Activated CD8-positive, alpha-beta T cell treated with anti-CD3 and anti-CD28 coated beads, Interleukin-2, amount 10 ng/mL, durations not matched to agents 7 days and 5 days (primary cell): Measurements from ENCODE around the gene GABBR1. TPM values are rescaled to one million over a fixed set of nuclear protein-coding genes. Genes with fewer than 3 reads are reported as not detected.

Source experiments
- ATAC-seq: fragments of 150-1000 bp; cut with Tn5 transposase; one replicate; pipeline ENCODE4 v1.10.0; 2021; ENCODE audit warnings: moderate library complexity
- CTCF ChIA-PET: fragments of 350-600 bp; sonication (Branson Sonifier 250); formaldehyde crosslinking; loops from one replicate; lab custom pipeline; 2021; ENCODE audit warnings: antibody characterized with exemption; lab: Charles Lee
- POLR2A ChIA-PET: fragments of 350-600 bp; sonication (Branson Sonifier 250); formaldehyde crosslinking; loops from one replicate; lab custom pipeline; 2021; ENCODE audit warnings: antibody characterized with exemption; lab: Charles Lee
- DNase-seq: peaks from one replicate; pipeline ENCODE4 v3.0.0-alpha.2; 2020
- H3K27ac Mint-ChIP-seq: one replicate; pipeline ENCODE4 v1.8.0; 2021; ENCODE audit warnings: mild to moderate bottlenecking, mixed read lengths
- H3K27me3 Mint-ChIP-seq: one replicate; pipeline ENCODE4 v1.8.0; 2021; ENCODE audit warnings: low read depth, mixed read lengths
- H3K36me3 Mint-ChIP-seq: one replicate; pipeline ENCODE4 v1.8.0; 2021; ENCODE audit warnings: low read depth, mixed read lengths
- H3K4me1 Mint-ChIP-seq: one replicate; pipeline ENCODE4 v1.8.0; 2021; ENCODE audit warnings: low read depth, mixed read lengths
- H3K4me3 Mint-ChIP-seq: one replicate; pipeline ENCODE4 v1.8.0; 2021; ENCODE audit warnings: mild to moderate bottlenecking, mixed read lengths
- H3K9me3 Mint-ChIP-seq: one replicate; pipeline ENCODE4 v1.8.0; 2022; ENCODE audit warnings: mixed read lengths; ENCODE audit not compliant: insufficient read depth
- total RNA-seq, 2 experiments: library from RNA; stranded (reverse); gene quantifications; one replicate each; pipeline ENCODE4 v1.2.3, GENCODE V29; 2021

The GABBR1 gene
- total RNA-seq, 2 experiments from 2014 or later = 3.2 to 3.7 TPM

DNA sequence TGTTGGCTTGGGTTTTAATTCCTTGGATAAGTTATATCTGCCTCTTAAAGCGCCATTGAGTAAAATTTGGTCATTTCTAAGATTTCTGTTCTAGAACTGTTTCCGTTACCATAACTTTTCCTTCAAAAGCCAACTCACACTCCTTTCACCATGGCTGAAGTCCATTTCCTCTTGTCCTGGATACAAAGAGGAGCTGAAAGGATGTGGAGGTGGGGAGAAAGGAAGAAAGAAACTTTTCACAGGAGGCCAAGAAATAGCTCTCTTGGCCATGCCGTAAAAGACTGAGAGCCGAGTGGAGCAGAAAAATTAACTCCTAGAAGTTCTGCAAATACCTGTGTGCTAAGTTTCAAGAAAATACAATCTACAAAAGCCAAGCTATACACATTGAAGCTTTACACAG is 21.6 kb downstream of the GABBR1 start:
- H3K4me3 Mint-ChIP-seq = no peak overlapping the region
- DNase-seq = no peak
- no peak for ATAC-seq
- H3K9me3 Mint-ChIP-seq = no peaks in the 10 kb centered on the region
- H3K4me1 Mint-ChIP-seq = no peaks in the 10 kb centered on the region
- no peaks in the 10 kb centered on the region for H3K27me3 Mint-ChIP-seq
- no peak overlapping the region for H3K27ac Mint-ChIP-seq
- ChIA-PET CTCF (no interaction called here), POLR2A (interaction anchor here (0.6 kb wide), 2 partner anchors 862 to 1537 kb away, joined by 3 read pairs; no protein-coding TSS in a partner anchor)
- H3K36me3 Mint-ChIP-seq = no peaks in the 10 kb centered on the region

DNA sequence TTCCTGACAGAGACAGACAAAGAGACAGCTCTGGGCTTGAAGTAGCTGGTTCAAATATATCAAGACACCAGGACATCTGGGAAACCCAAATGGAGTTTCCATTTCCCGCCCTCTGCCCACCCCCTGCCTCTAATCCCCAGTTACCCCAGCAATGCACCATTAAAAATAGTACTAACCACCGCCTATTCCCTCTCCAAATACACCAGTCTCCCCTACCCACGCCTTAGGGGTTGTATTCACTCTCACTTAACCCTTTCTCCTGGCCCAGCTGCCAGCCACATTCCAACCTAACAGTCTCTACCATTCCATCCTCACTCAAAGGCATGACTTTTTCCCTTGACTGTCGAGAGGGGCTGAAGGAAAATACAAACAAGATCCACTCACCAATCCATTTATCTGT is 22.4 kb downstream of the GABBR1 start:
- no peak overlapping the region for H3K27ac Mint-ChIP-seq
- ATAC-seq (no peak), DNase-seq (no peak)
- H3K4me3 Mint-ChIP-seq = no peak overlapping the region
- no peaks in the 10 kb centered on the region for H3K9me3 Mint-ChIP-seq
- H3K4me1 Mint-ChIP-seq = no peaks in the 10 kb centered on the region
- H3K27me3 Mint-ChIP-seq = no peaks in the 10 kb centered on the region
- no peaks in the 10 kb centered on the region for H3K36me3 Mint-ChIP-seq
- ChIA-PET POLR2A (no interaction called here), CTCF (no interaction called here)

DNA sequence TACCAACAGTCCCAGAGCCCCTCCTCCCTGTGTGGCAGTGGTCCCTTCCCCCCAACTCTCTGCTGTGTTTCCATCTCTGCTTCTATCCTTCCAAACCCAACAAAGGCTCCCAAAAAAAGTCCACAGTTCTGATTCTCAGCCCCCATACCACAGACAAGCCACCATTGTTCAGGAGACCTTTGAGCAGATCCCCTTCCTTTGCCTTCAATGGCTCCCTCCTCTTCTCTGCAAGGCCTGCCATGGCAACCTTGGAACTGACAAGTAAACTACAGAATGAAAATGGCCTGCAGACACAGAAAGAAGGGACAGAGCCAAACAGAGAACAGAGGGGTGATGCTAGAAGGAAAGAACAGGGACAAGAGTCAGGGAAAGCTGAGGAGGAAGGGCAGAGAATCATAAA is 24.9 kb downstream of the GABBR1 start:
- ATAC-seq = no peak
- H3K4me3 Mint-ChIP-seq = no peak overlapping the region
- no peaks in the 10 kb centered on the region for H3K9me3 Mint-ChIP-seq
- DNase-seq = no peak
- H3K36me3 Mint-ChIP-seq = no peaks in the 10 kb centered on the region
- CTCF ChIA-PET = no interaction called here
- H3K27me3 Mint-ChIP-seq = no peaks in the 10 kb centered on the region
- POLR2A ChIA-PET = no interaction called here
- no peaks in the 10 kb centered on the region for H3K4me1 Mint-ChIP-seq
- no peak overlapping the region for H3K27ac Mint-ChIP-seq

DNA sequence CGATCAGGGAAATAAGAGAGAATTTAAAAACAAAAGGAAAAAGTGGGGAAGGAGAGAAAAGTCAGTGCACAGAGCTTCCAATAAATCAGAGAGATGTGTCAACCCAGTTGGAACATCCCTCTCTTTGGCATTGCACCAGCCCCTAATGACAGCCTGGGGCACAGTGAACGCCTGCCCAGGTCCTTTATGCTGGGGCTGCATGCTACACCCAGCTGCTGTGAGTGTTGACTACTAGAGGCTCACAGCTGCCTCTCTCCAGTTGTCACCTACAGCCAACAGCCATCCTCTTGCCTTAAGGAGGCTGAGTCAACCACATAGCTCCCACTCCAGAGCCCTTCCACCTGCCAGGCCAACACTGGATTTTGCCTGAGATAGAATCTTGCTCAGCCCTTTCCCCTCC is 29.1 kb downstream of the GABBR1 start:
- Mint-ChIP-seq H3K4me1 (no peaks in the 10 kb centered on the region), H3K4me3 (no peak overlapping the region), H3K27ac (no peak overlapping the region), H3K9me3 (no peaks in the 10 kb centered on the region), H3K27me3 (peaks cover 3% of the 10 kb centered on the region), H3K36me3 (no peaks in the 10 kb centered on the region)
- ChIA-PET CTCF (no interaction called here), POLR2A (no interaction called here)
- ATAC-seq (no peak), DNase-seq (no peak)

DNA sequence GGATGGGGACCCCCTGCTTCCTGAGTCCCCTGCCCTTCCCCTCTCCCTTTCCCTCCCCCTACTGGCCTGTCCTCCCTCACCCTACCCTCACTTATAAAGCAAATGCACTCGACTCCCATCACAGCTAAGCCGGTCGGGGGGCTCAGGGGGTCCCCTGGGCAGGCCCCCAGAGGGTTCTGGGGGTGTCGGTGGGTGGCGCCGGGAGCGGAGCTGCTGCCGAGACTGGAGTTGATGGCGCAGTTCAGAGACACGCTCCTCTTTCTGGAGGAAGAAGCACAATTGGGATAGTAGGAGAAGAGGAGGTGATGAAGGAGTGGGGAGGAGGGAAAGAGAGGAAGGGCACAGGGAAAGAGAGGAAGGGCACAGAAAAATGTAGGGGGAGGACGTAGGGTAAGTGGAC is 29.5 kb downstream of the GABBR1 start:
- ATAC-seq (no peak), DNase-seq (no peak)
- Mint-ChIP-seq H3K36me3 (no peaks in the 10 kb centered on the region), H3K27me3 (peaks cover 3% of the 10 kb centered on the region), H3K9me3 (no peaks in the 10 kb centered on the region), H3K4me1 (no peaks in the 10 kb centered on the region), H3K4me3 (no peak overlapping the region), H3K27ac (no peak overlapping the region)
- CTCF ChIA-PET = no interaction called here
- POLR2A ChIA-PET = interaction anchor here (0.5 kb wide), 1 partner anchor 22 kb away, joined by 3 read pairs; no protein-coding TSS in a partner anchor

DNA sequence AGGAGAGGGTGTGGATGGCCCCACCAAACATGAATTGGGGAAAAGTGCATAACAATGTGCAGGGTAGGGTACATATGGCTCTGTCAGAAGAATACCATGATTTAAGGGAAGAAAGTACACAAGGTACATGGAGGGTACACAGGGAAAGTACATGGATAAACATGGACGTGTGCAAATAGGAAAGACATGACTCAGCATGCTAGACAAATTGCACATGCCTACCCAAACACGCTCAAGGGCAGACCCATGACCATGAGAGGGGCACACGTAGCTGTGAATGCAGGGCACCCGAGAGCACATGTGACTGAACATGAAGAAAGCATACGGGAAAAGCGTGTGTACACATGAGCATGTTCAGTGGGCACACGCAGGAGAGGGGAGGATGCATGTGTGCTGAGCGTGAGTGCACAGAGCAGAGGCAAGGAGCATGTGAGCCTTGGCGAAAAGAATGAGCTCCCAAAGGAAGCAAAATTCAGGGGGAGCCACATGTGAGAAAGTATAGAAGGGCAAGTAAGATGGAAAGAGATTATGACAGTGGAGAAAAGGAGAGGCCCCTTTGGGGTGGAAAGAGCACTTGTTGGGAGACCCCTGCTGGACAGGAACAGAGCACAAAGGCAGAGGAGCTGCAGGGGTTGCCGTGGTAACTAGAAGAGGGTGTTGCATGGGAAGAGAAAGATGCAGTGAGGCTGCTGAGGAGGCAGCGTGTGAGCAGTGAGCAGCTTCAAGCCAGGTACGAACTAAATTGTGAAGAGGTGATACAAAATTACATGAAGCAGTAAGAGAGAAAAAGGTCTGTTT is 30.2 kb downstream of the GABBR1 start:
- Mint-ChIP-seq H3K9me3 (no peaks in the 10 kb centered on the region), H3K4me1 (no peaks in the 10 kb centered on the region), H3K4me3 (no peak overlapping the region), H3K27me3 (peaks cover 3% of the 10 kb centered on the region), H3K27ac (no peak overlapping the region), H3K36me3 (no peaks in the 10 kb centered on the region)
- ATAC-seq = peak; percentile 27
- POLR2A ChIA-PET = interaction anchor here (0.5 kb wide), 1 partner anchor 23 kb away, joined by 3 read pairs; no protein-coding TSS in a partner anchor
- DNase-seq = no peak
- CTCF ChIA-PET = no interaction called here

DNA sequence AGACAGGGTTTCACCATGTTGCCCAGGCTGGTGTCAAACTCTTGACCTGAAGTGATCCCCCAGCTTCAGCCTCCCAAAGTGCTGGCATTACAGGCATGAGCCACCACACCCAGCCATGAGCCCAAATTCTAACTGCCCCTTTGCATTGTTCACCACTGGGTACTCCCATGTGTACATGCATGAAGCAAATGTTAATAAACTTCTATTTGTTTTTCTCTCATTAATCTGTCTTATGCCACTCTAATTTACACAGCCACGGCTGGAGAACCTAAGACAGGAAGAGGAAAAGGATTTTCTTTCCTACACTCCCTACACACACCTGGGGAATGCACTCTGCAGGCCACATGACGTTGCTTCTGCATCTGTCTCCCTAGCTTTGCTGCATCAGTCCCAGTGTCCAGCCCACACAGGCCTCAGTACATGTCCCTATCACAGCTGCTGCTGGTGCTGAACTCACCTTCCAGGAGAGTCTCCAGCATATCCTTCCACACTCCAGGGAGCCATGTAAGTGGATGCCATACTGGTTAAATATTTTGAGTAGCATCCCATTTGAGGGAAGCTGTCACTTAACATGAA is 34.7 kb downstream of the GABBR1 start:
- CTCF ChIA-PET = interaction anchor here (0.8 to 1.8 kb wide), 2 partner anchors 52 to 55 kb away, joined by 3 to 7 read pairs; no protein-coding TSS in a partner anchor
- Mint-ChIP-seq H3K27ac (no peak overlapping the region), H3K4me3 (no peak overlapping the region)

DNA sequence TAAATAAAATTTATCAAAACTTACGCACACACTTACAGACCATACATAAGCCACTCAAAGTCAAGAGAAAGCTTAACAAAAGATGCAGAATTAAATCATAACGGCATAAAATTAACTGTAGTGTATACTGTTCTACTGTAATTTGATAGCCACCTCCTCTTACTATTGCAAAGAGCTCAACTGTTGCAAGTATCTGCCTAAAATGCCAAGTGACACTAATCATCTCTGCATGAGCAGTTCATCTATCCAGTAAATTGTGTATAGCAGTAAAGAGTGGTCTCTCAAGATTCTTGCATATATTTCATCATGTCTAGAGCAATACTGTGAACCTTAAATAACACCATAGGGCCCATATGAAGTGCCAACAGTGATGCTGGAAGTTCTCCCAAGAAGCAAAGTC is 35.8 kb downstream of the GABBR1 start:
- no peak for ATAC-seq
- no peak for DNase-seq
- Mint-ChIP-seq H3K36me3 (no peaks in the 10 kb centered on the region), H3K9me3 (no peaks in the 10 kb centered on the region), H3K4me3 (no peak overlapping the region), H3K4me1 (no peaks in the 10 kb centered on the region), H3K27ac (no peak overlapping the region), H3K27me3 (peaks cover 22% of the 10 kb centered on the region)
- POLR2A ChIA-PET = interaction anchor here (0.7 kb wide), 1 partner anchor 57 kb away, joined by 4 read pairs; no protein-coding TSS in a partner anchor
- CTCF ChIA-PET = interaction anchor here (1.8 kb wide), 1 partner anchor 56 kb away, joined by 7 read pairs; no protein-coding TSS in a partner anchor

More for the DNA sequence above, 34.7 kb downstream of the GABBR1 start:
- ATAC-seq (no peak), DNase-seq (no peak)
- no peaks in the 10 kb centered on the region for H3K36me3 Mint-ChIP-seq
- no peaks in the 10 kb centered on the region for H3K9me3 Mint-ChIP-seq
- H3K27me3 Mint-ChIP-seq = peaks cover 20% of the 10 kb centered on the region
- H3K4me1 Mint-ChIP-seq = no peaks in the 10 kb centered on the region
- POLR2A ChIA-PET = no interaction called here

DNA sequence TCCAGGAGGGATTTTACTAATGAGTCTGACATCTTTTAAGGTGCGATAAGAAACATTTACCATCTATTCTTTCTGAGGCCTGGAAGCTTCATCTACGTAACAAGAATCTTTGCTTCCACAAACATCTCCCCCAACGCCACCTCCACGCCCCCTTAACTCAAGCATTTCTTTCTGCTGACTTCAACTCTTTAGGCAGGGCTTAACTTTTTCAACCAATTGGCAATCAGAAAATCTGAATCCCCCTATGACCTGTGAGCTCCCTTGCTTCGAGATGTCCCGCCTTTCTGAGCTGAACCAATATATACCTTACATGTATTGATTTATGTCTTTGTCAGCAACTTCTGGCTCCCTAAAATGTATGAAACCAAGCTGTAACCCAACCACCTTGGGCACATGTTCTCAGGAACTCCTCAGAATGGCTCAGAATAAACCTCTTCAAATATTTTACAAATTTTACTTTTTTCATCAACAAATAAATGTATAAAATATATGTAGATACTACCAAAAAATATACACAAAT is 36.5 kb downstream of the GABBR1 start:
- no peak for ATAC-seq
- POLR2A ChIA-PET = no interaction called here
- Mint-ChIP-seq H3K4me3 (no peak overlapping the region), H3K27ac (no peak overlapping the region), H3K9me3 (no peaks in the 10 kb centered on the region), H3K27me3 (peaks cover 22% of the 10 kb centered on the region), H3K36me3 (no peaks in the 10 kb centered on the region), H3K4me1 (no peaks in the 10 kb centered on the region)
- DNase-seq = no peak
- CTCF ChIA-PET = no interaction called here

DNA sequence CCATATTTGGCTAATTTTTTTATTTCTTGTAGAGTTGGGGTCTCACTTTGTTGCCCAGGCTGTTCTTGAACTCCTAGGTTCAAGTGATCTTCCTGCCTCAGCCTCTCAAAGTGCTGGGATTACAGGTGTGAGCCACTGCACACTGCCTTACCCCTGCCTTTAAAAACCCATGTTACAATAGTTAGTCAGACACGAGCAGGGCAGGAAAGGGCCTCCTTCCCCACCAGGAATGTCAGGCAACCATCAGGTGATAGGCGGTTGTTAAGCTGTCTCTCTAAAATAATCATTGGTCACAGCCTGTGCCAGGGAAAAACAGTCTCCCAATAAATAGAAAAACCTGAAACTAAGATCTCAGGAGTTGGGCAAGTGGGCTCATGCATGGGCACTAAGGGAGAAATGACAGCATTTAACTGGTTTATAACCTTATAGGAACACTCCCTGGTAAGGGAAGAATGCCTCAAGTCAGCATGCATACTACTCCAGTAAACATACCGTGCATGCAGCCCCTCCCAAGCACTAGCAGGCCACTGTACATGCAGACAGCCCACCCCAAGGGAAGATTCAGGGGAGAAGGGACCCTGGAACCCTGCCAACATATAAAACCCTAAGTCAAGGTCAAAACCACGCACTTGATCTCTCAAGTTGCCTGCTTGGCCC is 39.7 kb downstream of the GABBR1 start:
- H3K4me1 Mint-ChIP-seq = no peaks in the 10 kb centered on the region
- POLR2A ChIA-PET = no interaction called here
- CTCF ChIA-PET = no interaction called here
- peaks cover 24% of the 10 kb centered on the region for H3K27me3 Mint-ChIP-seq
- DNase-seq (no peak), ATAC-seq (no peak)
- H3K4me3 Mint-ChIP-seq = no peak overlapping the region
- no peak overlapping the region for H3K27ac Mint-ChIP-seq
- no peaks in the 10 kb centered on the region for H3K9me3 Mint-ChIP-seq
- no peaks in the 10 kb centered on the region for H3K36me3 Mint-ChIP-seq

DNA sequence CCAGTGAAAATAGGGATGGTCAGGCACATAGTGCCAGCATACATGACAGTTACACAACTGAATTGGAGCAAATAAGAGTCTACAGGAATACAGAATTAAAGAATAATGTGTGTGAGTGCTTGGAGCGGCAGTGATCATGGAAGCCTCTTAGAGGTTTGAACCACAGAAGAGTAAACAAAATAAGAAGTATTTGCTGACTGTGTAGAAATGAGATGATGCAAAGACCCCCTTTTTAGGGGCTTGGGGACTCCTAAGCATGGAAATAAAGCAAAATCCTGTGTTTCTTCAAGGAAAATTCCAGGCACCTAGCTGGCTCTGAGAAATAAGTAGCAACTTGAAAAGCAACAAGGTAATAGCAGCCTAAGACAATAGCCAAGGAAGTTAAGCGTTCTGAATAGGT is 41.3 kb downstream of the GABBR1 start:
- ChIA-PET CTCF (no interaction called here), POLR2A (interaction anchor here (0.7 kb wide), 1 partner anchor 131 kb away, joined by 3 read pairs; no protein-coding TSS in a partner anchor)

More for the DNA sequence above, 41.3 kb downstream of the GABBR1 start:
- DNase-seq = no peak
- peaks cover 2% of the 10 kb centered on the region for H3K4me1 Mint-ChIP-seq
- H3K9me3 Mint-ChIP-seq = no peaks in the 10 kb centered on the region
- no peak for ATAC-seq
- no peaks in the 10 kb centered on the region for H3K36me3 Mint-ChIP-seq
- peaks cover 33% of the 10 kb centered on the region for H3K27me3 Mint-ChIP-seq
- no peak overlapping the region for H3K27ac Mint-ChIP-seq
- no peak overlapping the region for H3K4me3 Mint-ChIP-seq
